Activated T-cell treated with anti-CD3 and anti-CD28 coated beads, Interleukin-2, amount 50 U/mL, for 24 hours (primary cell): ENCODE measurements around the gene NDUFV1.
A peak's percentile ranks its signal among the peaks of the same experiment; 100 is the strongest.
"Not testable (repeated sequence)": the region's sequence is repeated elsewhere in the genome, so short reads cannot be mapped to it uniquely, and the experiment has no call there.

Experiments
- DNase-seq: peaks from one replicate; pipeline ENCODE4 v3.0.0-alpha.2; 2020
- H3K27ac Mint-ChIP-seq: 2 replicates; pipeline ENCODE4 v1.8.0; 2020; ENCODE audit warnings: mild to moderate bottlenecking, mixed read lengths
- H3K27me3 Mint-ChIP-seq: 2 replicates; pipeline ENCODE4 v1.8.0; 2020; ENCODE audit warnings: mixed read lengths
- H3K36me3 Mint-ChIP-seq: 2 replicates; pipeline ENCODE4 v1.8.0; 2020; ENCODE audit warnings: low read depth, mixed read lengths
- H3K4me1 Mint-ChIP-seq: 2 replicates; pipeline ENCODE4 v1.8.0; 2020; ENCODE audit warnings: low read depth, mixed read lengths
- H3K4me3 Mint-ChIP-seq: 2 replicates; pipeline ENCODE4 v1.8.0; 2020; ENCODE audit warnings: mild to moderate bottlenecking, moderate library complexity, mixed read lengths
- H3K9me3 Mint-ChIP-seq: 2 replicates; pipeline ENCODE4 v1.8.0; 2020; ENCODE audit warnings: mixed read lengths

NDUFV1 gene

GRCh38 chr11:67623795-67624194 lies 17.1 kb downstream of the NDUFV1 start:
- H3K27me3 Mint-ChIP-seq, DNase-seq, H3K4me1 Mint-ChIP-seq, H3K36me3 Mint-ChIP-seq, H3K9me3 Mint-ChIP-seq, H3K4me3 Mint-ChIP-seq, H3K27ac Mint-ChIP-seq: not testable (repeated sequence)

GRCh38 chr11:67626131-67626833 lies 19.5 kb downstream of the NDUFV1 start:
- Mint-ChIP-seq H3K4me1 (peaks cover 11% of the 10 kb centered on the region), H3K27ac (peak overlapping the region; percentile 28)
- H3K9me3 Mint-ChIP-seq, H3K27me3 Mint-ChIP-seq, H3K36me3 Mint-ChIP-seq, H3K4me3 Mint-ChIP-seq: not testable (repeated sequence)
- DNase-seq = peak; percentile 21

GRCh38 chr11:67626970-67627369 lies 20.2 kb downstream of the NDUFV1 start:
- peaks cover 10% of the 10 kb centered on the region for H3K36me3 Mint-ChIP-seq
- H3K4me3 Mint-ChIP-seq = no peak overlapping the region
- H3K27me3 Mint-ChIP-seq = no peaks in the 10 kb centered on the region
- no peaks in the 10 kb centered on the region for H3K9me3 Mint-ChIP-seq
- no peak for DNase-seq
- H3K27ac Mint-ChIP-seq = no peak overlapping the region
- peaks cover 11% of the 10 kb centered on the region for H3K4me1 Mint-ChIP-seq

- peaks cover 10% of the 10 kb centered on the region for H3K36me3 Mint-ChIP-seq
- H3K9me3 Mint-ChIP-seq = no peaks in the 10 kb centered on the region
- H3K4me3 Mint-ChIP-seq = no peak overlapping the region
- H3K4me1 Mint-ChIP-seq = peaks cover 11% of the 10 kb centered on the region
- H3K27ac Mint-ChIP-seq = no peak overlapping the region
- peak; percentile 18 for DNase-seq
- H3K27me3 Mint-ChIP-seq = no peaks in the 10 kb centered on the region
Measured at GRCh38 chr11:67627441-67627811, 20.7 kb downstream of the NDUFV1 start.

- Mint-ChIP-seq H3K27me3 (no peaks in the 10 kb centered on the region), H3K9me3 (no peaks in the 10 kb centered on the region), H3K4me1 (peaks cover 11% of the 10 kb centered on the region), H3K36me3 (peaks cover 10% of the 10 kb centered on the region), H3K4me3 (peak overlapping the region; percentile 74), H3K27ac (no peak overlapping the region)
- DNase-seq = peak; percentile 30
Measured at GRCh38 chr11:67627812-67628624, 21.3 kb downstream of the NDUFV1 start.

- no peak for DNase-seq
- Mint-ChIP-seq H3K9me3 (no peaks in the 10 kb centered on the region), H3K27ac (peak overlapping the region; percentile 64), H3K4me3 (peak overlapping the region; percentile 74), H3K27me3 (no peaks in the 10 kb centered on the region), H3K36me3 (peaks cover 10% of the 10 kb centered on the region), H3K4me1 (peaks cover 11% of the 10 kb centered on the region)
Measured at GRCh38 chr11:67628710-67629385, 22.1 kb downstream of the NDUFV1 start.

- no peaks in the 10 kb centered on the region for H3K9me3 Mint-ChIP-seq
- no peaks in the 10 kb centered on the region for H3K27me3 Mint-ChIP-seq
- peaks cover 10% of the 10 kb centered on the region for H3K36me3 Mint-ChIP-seq
- H3K4me3 Mint-ChIP-seq = peak within 1 kb of the TSS; percentile 80
- peak; percentile 92 for DNase-seq
- H3K27ac Mint-ChIP-seq = peak within 1 kb of the TSS; percentile 93
- H3K4me1 Mint-ChIP-seq = peaks cover 11% of the 10 kb centered on the region
Measured at GRCh38 chr11:67629386-67630227, 22.9 kb downstream of the NDUFV1 start, which contains the start of gene NUDT8. TSS of gene NUDT8 (minus strand) at chr11:67629937. CDS start at chr11:67629911, 26 bp downstream.

- peak; percentile 97 for DNase-seq
- Mint-ChIP-seq H3K27me3 (no peaks in the 10 kb centered on the region), H3K9me3 (no peaks in the 10 kb centered on the region), H3K36me3 (peaks cover 10% of the 10 kb centered on the region), H3K4me3 (peak overlapping the region; percentile 80), H3K4me1 (peaks cover 11% of the 10 kb centered on the region), H3K27ac (peak overlapping the region; percentile 93)
Measured at GRCh38 chr11:67630228-67630942, 23.6 kb downstream of the NDUFV1 start.

- peaks cover 11% of the 10 kb centered on the region for H3K4me1 Mint-ChIP-seq
- peaks cover 10% of the 10 kb centered on the region for H3K36me3 Mint-ChIP-seq
- peak overlapping the region; percentile 80 for H3K4me3 Mint-ChIP-seq
- H3K27me3 Mint-ChIP-seq = no peaks in the 10 kb centered on the region
- H3K9me3 Mint-ChIP-seq = no peaks in the 10 kb centered on the region
- peak overlapping the region; percentile 91 for H3K27ac Mint-ChIP-seq
- DNase-seq = no peak
Measured at GRCh38 chr11:67630943-67631331, 24.2 kb downstream of the NDUFV1 start.

- peaks cover 11% of the 10 kb centered on the region for H3K4me1 Mint-ChIP-seq
- no peak overlapping the region for H3K27ac Mint-ChIP-seq
- H3K9me3 Mint-ChIP-seq = no peaks in the 10 kb centered on the region
- peaks cover 10% of the 10 kb centered on the region for H3K36me3 Mint-ChIP-seq
- DNase-seq = no peak
- peak overlapping the region; percentile 80 for H3K4me3 Mint-ChIP-seq
- no peaks in the 10 kb centered on the region for H3K27me3 Mint-ChIP-seq
Measured at GRCh38 chr11:67631411-67631810, 24.7 kb downstream of the NDUFV1 start.

GRCh38 chr11:67631853-67632174 lies 25.1 kb downstream of the NDUFV1 start:
- H3K27me3 Mint-ChIP-seq = no peaks in the 10 kb centered on the region
- no peak overlapping the region for H3K4me3 Mint-ChIP-seq
- H3K4me1 Mint-ChIP-seq = peaks cover 11% of the 10 kb centered on the region
- DNase-seq = no peak
- H3K36me3 Mint-ChIP-seq = peaks cover 7% of the 10 kb centered on the region
- H3K27ac Mint-ChIP-seq = no peak overlapping the region
- no peaks in the 10 kb centered on the region for H3K9me3 Mint-ChIP-seq

GRCh38 chr11:67632175-67632981 lies 25.6 kb downstream of the NDUFV1 start:
- Mint-ChIP-seq H3K27me3 (no peaks in the 10 kb centered on the region), H3K4me1 (peaks cover 11% of the 10 kb centered on the region), H3K9me3 (no peaks in the 10 kb centered on the region), H3K27ac (peak overlapping the region; percentile 40), H3K36me3 (peaks cover 3% of the 10 kb centered on the region), H3K4me3 (no peak overlapping the region)
- no peak for DNase-seq
